T-helper 9 cell (primary cell): ENCODE measurements around the gene RHOA.
"Not testable (repeated sequence)": the region's sequence is repeated elsewhere in the genome, so short reads cannot be mapped to it uniquely, and the experiment has no call there.

Source experiments
- DNase-seq: peaks from one replicate; pipeline ENCODE4 v3.0.0-alpha.2; 2020

The RHOA gene

GRCh38 chr3:49358884-49359225 is 52.9 kb downstream of the RHOA start:
- no peak for DNase-seq

- peak; percentile 60 for DNase-seq
Observed at GRCh38 chr3:49358217-49358883, 53.4 kb downstream of the RHOA start, which contains the start of gene GPX1. GPX1 (minus strand) TSS chr3:49358353; CDS start chr3:49358278, 75 bp downstream.

- DNase-seq, result peak; percentile 51
Observed at GRCh38 chr3:49357443-49358216, 54.1 kb downstream of the RHOA start.

- DNase-seq, result not testable (repeated sequence)
Observed at GRCh38 chr3:49357095-49357442, 54.7 kb downstream of the RHOA start.

GRCh38 chr3:49352890-49353421 is 58.8 kb downstream of the RHOA start:
- no peak for DNase-seq

- no peak for DNase-seq
Observed at GRCh38 chr3:49352281-49352680, 59.5 kb downstream of the RHOA start.

GRCh38 chr3:49351521-49352011 is 60.2 kb downstream of the RHOA start:
- no peak for DNase-seq

- no peak for DNase-seq
Observed at GRCh38 chr3:49349348-49350114, 62.2 kb downstream of the RHOA start.

- not testable (repeated sequence) for DNase-seq
Observed at GRCh38 chr3:49348361-49348760, 63.4 kb downstream of the RHOA start.

GRCh38 chr3:49346797-49347251 is 65.0 kb downstream of the RHOA start:
- DNase-seq, result no peak

GRCh38 chr3:49343163-49343562 is 68.6 kb downstream of the RHOA start:
- no peak for DNase-seq

GRCh38 chr3:49341996-49342395 is 69.8 kb downstream of the RHOA start:
- DNase-seq, result no peak

- DNase-seq, result peak; percentile 84
Observed at GRCh38 chr3:49339941-49340800, 71.6 kb downstream of the RHOA start, which contains the start of gene USP4. USP4 (minus strand) TSS chr3:49340053; CDS start chr3:49340024, 29 bp downstream.

GRCh38 chr3:49339581-49339940 is 72.2 kb downstream of the RHOA start:
- DNase-seq, result no peak

- DNase-seq, result no peak
Observed at GRCh38 chr3:49333916-49334633, 77.7 kb downstream of the RHOA start.

- no peak for DNase-seq
Observed at GRCh38 chr3:49333091-49333490, 78.7 kb downstream of the RHOA start.

GRCh38 chr3:49329186-49329585 is 82.6 kb downstream of the RHOA start:
- DNase-seq, result no peak

- DNase-seq, result not testable (repeated sequence)
Observed at GRCh38 chr3:49328350-49328749, 83.4 kb downstream of the RHOA start.

GRCh38 chr3:49327485-49327884 is 84.3 kb downstream of the RHOA start:
- no peak for DNase-seq

- DNase-seq, result no peak
Observed at GRCh38 chr3:49324768-49325167, 87.0 kb downstream of the RHOA start.
